NCI-H526 treated with DMSO at 0.1 percent for 48 hours (cell line): ENCODE measurements around the gene TBC1D5.
"Not testable (repeated sequence)": the region's sequence is repeated elsewhere in the genome, so short reads cannot be mapped to it uniquely, and the experiment has no call there.

Experiments used
- DNase-seq: peaks from one replicate; lab custom pipeline; 2025; lab: John Stamatoyannopoulos, UW

TBC1D5 gene

GRCh38 chr3:17747890-17748247 lies 5.4 kb upstream of the TBC1D5 start:
- DNase-seq = no peak

GRCh38 chr3:17747174-17747889 lies 4.9 kb upstream of the TBC1D5 start:
- DNase-seq = no peak

- no peak for DNase-seq
These were observed 3.5 kb upstream of the TBC1D5 start for GRCh38 chr3:17745894-17746293.

- no peak for DNase-seq
These were observed 2.9 kb upstream of the TBC1D5 start for GRCh38 chr3:17745301-17745700.

- no peak for DNase-seq
These were observed 2.3 kb upstream of the TBC1D5 start for GRCh38 chr3:17744693-17745092.

GRCh38 chr3:17743658-17743995 lies 1.2 kb upstream of the TBC1D5 start:
- no peak for DNase-seq

- DNase-seq = no peak
These were observed 638 bp upstream of the TBC1D5 start for GRCh38 chr3:17742880-17743657.

- DNase-seq = peak; percentile 60
These were observed 770 bp downstream of the TBC1D5 start for GRCh38 chr3:17741621-17742101.

- DNase-seq = peak; percentile 68
These were observed 1.7 kb downstream of the TBC1D5 start for GRCh38 chr3:17740721-17741141.

GRCh38 chr3:17738921-17739320 lies 3.5 kb downstream of the TBC1D5 start:
- no peak for DNase-seq

GRCh38 chr3:17738219-17738618 lies 4.2 kb downstream of the TBC1D5 start:
- DNase-seq = no peak

GRCh38 chr3:17737591-17737990 lies 4.8 kb downstream of the TBC1D5 start:
- DNase-seq = no peak

GRCh38 chr3:17735362-17735761 lies 7.1 kb downstream of the TBC1D5 start:
- not testable (repeated sequence) for DNase-seq

GRCh38 chr3:17733768-17734167 lies 8.7 kb downstream of the TBC1D5 start:
- no peak for DNase-seq

- no peak for DNase-seq
These were observed 9.2 kb downstream of the TBC1D5 start for GRCh38 chr3:17733215-17733614.

- no peak for DNase-seq
These were observed 12.0 kb downstream of the TBC1D5 start for GRCh38 chr3:17730318-17730967.

GRCh38 chr3:17726313-17726712 lies 16.1 kb downstream of the TBC1D5 start:
- DNase-seq = no peak

GRCh38 chr3:17725844-17726243 lies 16.6 kb downstream of the TBC1D5 start:
- not testable (repeated sequence) for DNase-seq

GRCh38 chr3:17724948-17725347 lies 17.5 kb downstream of the TBC1D5 start:
- no peak for DNase-seq

GRCh38 chr3:17724122-17724521 lies 18.3 kb downstream of the TBC1D5 start:
- no peak for DNase-seq

- DNase-seq = no peak
These were observed 25.0 kb downstream of the TBC1D5 start for GRCh38 chr3:17717411-17717810.

- DNase-seq = no peak
These were observed 28.0 kb downstream of the TBC1D5 start for GRCh38 chr3:17714473-17714872.

- no peak for DNase-seq
These were observed 33.1 kb downstream of the TBC1D5 start for GRCh38 chr3:17709236-17709810.
